NCI-H2196 treated with DMSO at 0.1 percent for 48 hours (cell line): ENCODE results near the gene TRAPPC3L.
"Not testable (repeated sequence)": the region's sequence is repeated elsewhere in the genome, so short reads cannot be mapped to it uniquely, and the experiment has no call there.

Experiments used
- DNase-seq: peaks from one replicate; lab custom pipeline; 2025; ENCODE audit not compliant: unreplicated experiment; lab: John Stamatoyannopoulos, UW

TRAPPC3L gene

DNA sequence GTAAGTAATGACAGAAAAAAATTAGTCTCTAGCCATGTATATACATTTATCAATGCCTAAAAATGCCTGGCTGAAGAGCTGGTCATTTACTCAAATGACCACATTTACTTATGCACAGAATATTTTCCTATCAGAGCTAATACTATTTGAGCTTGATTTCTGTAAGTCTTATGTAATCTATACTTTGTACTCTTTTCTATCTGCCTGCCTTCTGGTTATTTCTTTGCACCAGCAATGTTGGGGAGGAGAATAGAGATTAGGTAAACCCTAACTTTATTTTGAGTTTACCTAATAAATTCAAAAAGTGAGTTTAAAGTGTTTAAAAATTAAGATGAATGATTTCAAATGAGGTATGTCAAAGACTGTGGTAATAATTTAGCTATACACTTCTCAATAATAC, 30.3 kb downstream of the TRAPPC3L start:
- no peak for DNase-seq

GRCh38 chr6:116514111-116514510, 31.4 kb downstream of the TRAPPC3L start:
- no peak for DNase-seq

DNA sequence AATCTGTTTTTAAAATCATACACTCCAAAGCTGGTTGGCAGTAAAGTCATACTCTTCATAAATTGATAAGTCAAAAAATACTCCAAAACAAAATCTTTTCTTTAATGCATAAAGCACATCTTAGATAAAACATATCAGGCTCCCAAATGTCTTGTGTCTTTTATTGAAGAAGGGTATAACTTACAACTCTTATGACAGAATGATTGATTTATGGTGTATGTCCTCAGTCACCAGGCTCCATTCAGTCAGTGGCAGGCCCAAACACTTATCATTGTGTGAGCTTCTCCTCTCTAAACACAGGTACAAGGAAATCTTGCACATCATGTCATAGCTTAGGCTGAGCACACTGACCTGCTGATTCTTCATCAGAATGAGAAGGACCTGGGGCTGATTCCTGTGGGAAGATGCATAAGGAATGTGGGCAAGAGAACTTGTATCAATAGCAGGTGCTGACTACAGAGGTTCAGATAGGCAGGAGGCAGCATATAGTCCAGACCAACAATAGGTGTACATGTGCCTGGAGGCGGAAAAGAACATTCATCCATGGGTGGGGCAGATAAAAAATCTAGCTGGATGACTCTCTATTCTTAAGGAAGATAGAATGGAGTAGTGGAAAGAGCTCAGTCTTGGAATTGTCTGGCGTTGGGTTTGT, 32.1 kb downstream of the TRAPPC3L start:
- DNase-seq: no peak

- DNase-seq: no peak
Observed at GRCh38 chr6:116512734-116513133, 32.8 kb downstream of the TRAPPC3L start.

GRCh38 chr6:116512111-116512559, 33.3 kb downstream of the TRAPPC3L start:
- DNase-seq: no peak

- DNase-seq: no peak
Observed at GRCh38 chr6:116511424-116512110, 33.9 kb downstream of the TRAPPC3L start, which contains the start of gene CALHM5. Gene CALHM5, plus strand, starts transcription at chr6:116511639. Its CDS starts 58 bp downstream, at chr6:116511697.

GRCh38 chr6:116508527-116508926, 37.0 kb downstream of the TRAPPC3L start:
- no peak for DNase-seq

DNA sequence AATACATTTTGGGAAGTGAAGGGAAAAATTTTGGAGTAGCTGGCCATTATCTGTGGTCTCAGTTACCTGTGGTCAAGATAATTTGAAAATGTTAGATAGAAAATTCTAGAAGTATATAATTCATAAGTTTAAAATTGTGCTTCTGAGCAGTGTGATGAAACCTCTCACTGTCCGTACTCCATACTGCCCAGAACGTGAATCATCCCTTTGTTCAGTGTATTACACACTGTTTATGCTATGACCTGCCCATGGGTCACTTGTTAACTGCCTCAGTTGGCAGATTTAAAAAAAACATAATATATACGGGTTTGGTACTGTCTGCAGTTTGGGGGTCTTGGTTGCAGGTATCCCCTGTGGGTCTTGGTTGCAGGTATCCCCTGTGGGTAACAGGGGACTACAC, 38.2 kb downstream of the TRAPPC3L start:
- DNase-seq: no peak

GRCh38 chr6:116500969-116501433, 44.5 kb downstream of the TRAPPC3L start:
- no peak for DNase-seq

DNA sequence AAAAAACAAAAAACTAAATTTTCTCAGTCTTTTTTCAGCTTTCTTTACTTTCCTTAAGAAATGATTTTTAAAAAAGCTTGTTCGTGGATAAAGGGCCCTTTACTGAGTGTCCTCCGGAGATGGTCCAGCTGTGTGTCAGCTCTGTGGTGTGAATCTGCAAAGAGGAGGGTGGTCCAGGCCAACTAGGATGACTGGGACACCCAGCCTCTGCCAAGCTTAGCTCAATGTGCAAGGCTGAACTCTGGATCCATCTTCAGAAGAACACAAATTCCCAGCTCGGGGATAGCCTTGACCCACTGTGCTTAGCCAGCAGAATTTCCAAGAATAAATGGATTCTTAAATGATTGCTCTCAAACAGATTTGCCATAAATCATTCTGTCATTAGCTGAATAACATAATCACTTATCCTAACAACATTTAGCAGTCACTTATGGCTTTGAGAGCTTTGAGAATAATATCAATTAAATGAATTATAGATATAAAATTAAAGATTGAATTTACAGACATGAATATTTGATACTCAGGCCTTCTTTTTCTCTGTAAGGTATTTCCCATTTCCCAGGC, 48.3 kb downstream of the TRAPPC3L start:
- no peak for DNase-seq

GRCh38 chr6:116495161-116495560, 50.3 kb downstream of the TRAPPC3L start:
- DNase-seq: not testable (repeated sequence)

- no peak for DNase-seq
Observed at GRCh38 chr6:116492331-116493067, 53.0 kb downstream of the TRAPPC3L start.

DNA sequence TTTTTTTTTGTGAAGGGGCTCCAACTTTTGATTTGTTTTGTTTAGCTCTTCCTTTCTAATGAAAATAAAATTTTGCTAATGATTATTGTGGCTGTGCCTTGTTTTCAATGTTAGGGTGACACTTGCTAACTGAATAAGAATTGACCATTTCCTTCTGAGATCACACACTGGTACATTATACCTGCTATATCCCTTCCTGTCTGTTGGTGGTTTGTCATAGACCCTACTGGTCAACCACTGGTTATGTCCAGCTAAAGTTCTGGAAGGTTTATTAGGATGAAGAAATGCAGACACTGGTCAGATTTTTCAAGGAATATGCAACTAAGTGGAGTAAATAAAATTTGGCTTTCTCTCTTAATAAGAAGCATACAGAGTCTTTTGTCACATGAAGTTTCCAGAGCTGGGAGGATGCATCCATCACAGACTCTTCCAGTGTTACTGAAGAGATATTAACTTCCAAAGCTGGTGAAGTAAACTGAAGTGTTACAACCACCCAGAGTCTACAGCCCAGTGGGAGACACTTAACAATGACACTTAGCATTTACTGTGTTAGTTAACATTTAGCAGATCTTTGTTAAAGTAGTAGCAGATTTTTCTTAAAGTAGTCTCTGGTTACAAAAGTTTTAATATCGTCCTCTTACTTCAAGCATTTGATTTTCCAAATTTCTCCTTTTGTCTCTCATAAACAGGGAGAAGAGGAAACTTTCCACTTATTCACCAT, 53.7 kb downstream of the TRAPPC3L start:
- no peak for DNase-seq

- no peak for DNase-seq
Observed at GRCh38 chr6:116485559-116486184, 59.8 kb downstream of the TRAPPC3L start.

- DNase-seq: no peak
Observed at GRCh38 chr6:116483616-116484015, 61.9 kb downstream of the TRAPPC3L start.

GRCh38 chr6:116482780-116483179, 62.7 kb downstream of the TRAPPC3L start:
- DNase-seq: no peak

- no peak for DNase-seq
Observed at GRCh38 chr6:116476002-116476678, 69.3 kb downstream of the TRAPPC3L start.

DNA sequence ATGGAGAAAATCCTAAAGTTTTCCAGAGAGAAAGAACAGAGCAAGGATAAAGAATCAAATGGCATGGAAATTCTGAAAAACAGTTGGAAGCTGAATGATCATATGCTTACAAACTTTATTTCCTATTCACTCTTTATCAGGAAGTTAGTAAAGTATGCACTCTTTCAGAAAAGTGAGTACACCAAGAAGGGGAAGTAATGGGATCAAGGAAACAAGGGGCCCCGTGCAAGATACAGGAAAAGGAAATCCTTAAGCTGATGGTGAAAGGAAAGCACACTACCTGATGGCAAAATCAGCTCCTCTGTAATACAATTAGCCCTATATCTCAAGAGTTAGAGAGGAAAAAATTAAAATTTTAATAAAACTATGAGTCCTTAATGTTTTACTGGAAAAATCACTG, 70.3 kb downstream of the TRAPPC3L start:
- no peak for DNase-seq

DNA sequence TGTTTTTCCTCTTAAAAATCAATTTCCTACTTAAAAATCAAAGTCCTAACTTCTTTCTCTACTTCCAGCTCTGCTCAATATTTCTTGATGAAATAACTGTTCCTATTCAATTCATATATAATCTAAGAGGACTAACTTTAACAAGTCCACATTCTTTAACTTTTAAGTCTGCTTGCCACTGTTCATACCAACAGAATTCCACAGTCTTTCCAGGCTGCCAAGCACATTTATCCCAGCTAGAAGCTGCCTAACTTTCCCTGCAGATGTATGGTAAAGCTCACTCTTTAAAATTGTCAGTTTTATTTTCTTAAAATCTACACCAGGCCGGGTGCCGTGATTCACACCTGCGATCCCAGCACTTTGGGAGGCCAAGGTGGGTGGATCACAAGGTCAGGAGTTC, 72.8 kb downstream of the TRAPPC3L start:
- no peak for DNase-seq

GRCh38 chr6:116471531-116471930, 74.0 kb downstream of the TRAPPC3L start:
- DNase-seq: no peak
